ENCODE results near the gene CCN6. TPM values are rescaled to one million over a fixed set of nuclear protein-coding genes. Genes with fewer than 3 reads are reported as not detected.
"Not testable (repeated sequence)": the region's sequence is repeated elsewhere in the genome, so short reads cannot be mapped to it uniquely, and the experiment has no call there.

The CCN6 gene
- total and polyA plus RNA-seq, 5 donors: not detected

DNA sequence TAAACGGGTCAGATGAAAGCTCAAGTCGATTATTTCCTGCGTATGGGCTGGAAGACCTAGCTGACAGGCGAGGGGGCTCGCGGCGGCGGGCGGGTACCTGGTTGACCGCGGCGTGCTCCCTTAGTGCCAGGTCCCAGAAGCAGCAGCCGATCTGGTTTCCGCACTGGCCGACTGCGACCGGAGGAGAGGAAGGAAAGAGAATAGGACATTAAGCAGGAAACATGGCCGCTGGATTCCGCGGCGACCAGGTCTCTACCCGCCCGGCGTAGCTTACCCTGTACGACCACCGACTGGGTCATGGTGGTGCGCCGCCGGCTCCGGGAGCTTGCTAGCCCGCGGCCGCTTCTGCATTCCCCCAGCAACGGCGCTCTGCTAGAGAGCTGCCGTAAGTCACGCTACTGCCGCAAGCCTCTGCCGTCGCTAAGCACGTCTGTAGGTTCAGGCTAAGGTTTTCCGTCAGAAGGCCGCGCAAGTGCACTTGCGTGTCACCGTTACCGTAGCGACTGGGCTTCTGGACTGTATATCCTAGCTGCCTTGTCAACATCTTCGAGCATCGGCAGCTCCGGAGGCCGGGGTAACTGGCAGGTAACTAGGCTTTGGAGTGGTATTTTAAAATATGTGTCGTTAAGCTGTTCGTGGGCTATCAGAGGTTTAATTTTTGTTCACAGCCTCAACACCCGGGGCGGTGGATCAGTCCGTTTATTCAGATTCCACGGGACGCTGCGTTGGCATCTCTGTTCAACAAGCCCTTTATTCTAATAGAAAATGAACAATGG lies 33.4 kb downstream of the CCN6 start, which contains the start of the genes FAM229B and TUBE1:
Gene FAM229B (plus strand): TSS at position 456 of the 776 bp plus-strand sequence. CDS start 11,693 bp downstream, outside the sequence.
Gene TUBE1 (minus strand): TSS at position 347 of the 776 bp plus-strand sequence. CDS start 48 bp downstream, at position 299.
- DNase-seq (peak; percentile 94 to 97 (median 95)), ATAC-seq (peak; percentile 96 to 97)
- H3K9me3 ChIP-seq (ENCODE audit: control insufficient read depth, low read length): no peaks in the 10 kb centered on the region
- no peaks in the 10 kb centered on the region for H3K27me3 ChIP-seq (ENCODE audit: control insufficient read depth, insufficient read depth)
- H3K27ac ChIP-seq (ENCODE audit: low read length): peak within 1 kb of the TSS; percentile 91
- intact Hi-C loops (cut with DNase I): no loop called here
- WGBS: under 1% methylated on average over 60 of the region's 60 CpGs
- peaks cover 4% of the 10 kb centered on the region for H3K4me1 ChIP-seq (ENCODE audit: control insufficient read depth, insufficient read depth, low read length)
- H3K4me3 ChIP-seq (ENCODE audit: low read length): peak within 1 kb of the TSS; percentile 67

DNA sequence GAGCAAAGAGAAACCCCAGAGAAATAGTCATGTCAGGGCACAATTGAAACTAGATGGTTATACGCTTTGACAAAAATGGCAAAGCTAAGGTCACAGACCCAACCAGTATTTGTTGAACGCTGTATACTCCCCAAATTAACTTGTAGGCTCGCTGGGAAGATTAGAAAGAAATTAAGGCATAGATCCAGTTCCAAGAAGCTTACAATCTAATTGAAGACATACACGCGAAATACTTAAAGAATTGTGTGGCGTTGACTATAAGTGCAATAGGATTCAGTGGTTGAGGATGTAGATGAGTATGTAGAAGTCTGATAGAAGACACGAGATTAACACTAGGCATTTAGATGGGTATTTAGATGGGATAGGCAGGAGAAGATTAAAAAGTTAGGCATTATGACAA lies 34.0 kb downstream of the CCN6 start:
- Histone ChIP-seq H3K27ac (ENCODE audit: low read length) (peak overlapping the region; percentile 91), H3K27me3 (ENCODE audit: control insufficient read depth, insufficient read depth) (no peaks in the 10 kb centered on the region), H3K9me3 (ENCODE audit: control insufficient read depth, low read length) (no peaks in the 10 kb centered on the region), H3K4me1 (ENCODE audit: control insufficient read depth, insufficient read depth, low read length) (peaks cover 4% of the 10 kb centered on the region), H3K4me3 (ENCODE audit: low read length) (peak overlapping the region; percentile 67)
- ATAC-seq (no peak), DNase-seq (no peak)
- intact Hi-C loops (cut with DNase I): no loop called here
- WGBS: 14% methylated on average over 7 of the region's 7 CpGs

DNA sequence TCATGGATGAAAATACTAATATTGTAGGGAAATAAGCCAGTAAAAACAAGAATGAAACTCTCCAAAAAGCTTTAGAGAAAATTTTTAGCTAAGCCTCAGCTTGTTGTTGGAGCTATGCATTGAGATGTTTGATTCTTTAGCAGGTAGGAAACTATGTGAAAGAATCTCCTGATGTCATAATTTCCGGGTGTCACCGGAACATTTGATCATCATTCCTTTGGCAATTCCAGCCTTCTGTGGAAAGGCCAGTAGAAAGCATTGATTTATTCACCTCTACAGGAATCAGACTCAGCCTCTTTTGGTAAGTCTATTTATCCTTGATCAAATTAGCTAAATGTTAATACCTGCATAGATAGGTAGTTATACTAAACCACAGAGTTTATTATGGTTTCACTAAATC lies 43.0 kb downstream of the CCN6 start:
- Histone ChIP-seq H3K9me3 (ENCODE audit: control insufficient read depth, low read length) (no peaks in the 10 kb centered on the region), H3K4me1 (ENCODE audit: control insufficient read depth, insufficient read depth, low read length) (no peaks in the 10 kb centered on the region), H3K27me3 (ENCODE audit: control insufficient read depth, insufficient read depth) (no peaks in the 10 kb centered on the region), H3K27ac (ENCODE audit: low read length) (no peak overlapping the region), H3K4me3 (ENCODE audit: low read length) (no peak overlapping the region)
- intact Hi-C loops (cut with DNase I): no loop called here
- 98% methylated on average over 2 of the region's 2 CpGs for WGBS
- no peak for ATAC-seq
- no peak for DNase-seq

DNA sequence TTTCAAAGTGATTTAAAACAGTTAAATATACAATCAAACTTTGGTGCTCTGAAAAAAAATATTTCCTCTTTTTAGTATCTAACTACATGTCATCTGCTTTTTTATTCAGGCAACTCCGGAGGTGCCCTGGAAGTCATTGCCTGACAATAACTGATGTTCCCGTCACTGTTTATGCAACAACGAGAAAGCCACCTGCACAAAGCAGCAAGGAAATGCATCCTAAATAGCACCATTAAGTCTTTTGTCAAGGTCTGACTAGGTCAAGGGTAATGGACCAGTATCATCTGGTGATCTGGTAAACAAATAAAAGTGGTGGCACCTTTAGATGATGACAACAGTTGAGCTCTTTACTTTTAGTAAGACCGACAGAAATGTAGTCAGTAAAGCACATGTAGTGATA lies 46.7 kb downstream of the CCN6 start:
- Histone ChIP-seq H3K9me3 (ENCODE audit: control insufficient read depth, low read length) (no peaks in the 10 kb centered on the region), H3K4me1 (ENCODE audit: control insufficient read depth, insufficient read depth, low read length) (no peaks in the 10 kb centered on the region), H3K27me3 (ENCODE audit: control insufficient read depth, insufficient read depth) (no peaks in the 10 kb centered on the region), H3K4me3 (ENCODE audit: low read length) (no peak overlapping the region), H3K27ac (ENCODE audit: low read length) (no peak overlapping the region)
- DNase-seq: no peak
- intact Hi-C loops (cut with DNase I): no loop called here
- WGBS: 70% methylated on average over 4 of the region's 4 CpGs
- ATAC-seq: no peak

DNA sequence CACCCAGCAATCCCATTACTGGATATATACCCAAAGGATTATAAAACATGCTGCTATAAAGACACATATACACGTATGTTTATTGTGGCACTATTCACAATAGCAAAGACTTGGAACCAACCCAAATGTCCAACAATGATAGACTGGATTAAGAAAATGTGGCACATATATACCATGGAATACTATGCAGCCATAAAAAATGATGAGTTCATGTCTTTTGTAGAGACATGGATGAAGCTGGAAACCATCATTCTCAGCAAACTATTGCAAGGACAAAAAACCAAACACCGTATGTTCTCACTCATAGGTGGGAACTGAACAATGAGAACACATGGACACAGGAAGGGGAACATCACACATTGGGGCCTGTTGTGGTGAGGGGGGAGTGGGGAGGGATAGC lies 52.1 kb downstream of the CCN6 start:
- H3K27me3 ChIP-seq (ENCODE audit: control insufficient read depth, insufficient read depth); H3K4me3 ChIP-seq (ENCODE audit: low read length); H3K4me1 ChIP-seq (ENCODE audit: control insufficient read depth, insufficient read depth, low read length); DNase-seq; intact Hi-C loops (cut with DNase I); ATAC-seq; H3K9me3 ChIP-seq (ENCODE audit: control insufficient read depth, low read length); H3K27ac ChIP-seq (ENCODE audit: low read length): not testable (repeated sequence)
- WGBS: 96% methylated on average over 2 of the region's 2 CpGs

DNA sequence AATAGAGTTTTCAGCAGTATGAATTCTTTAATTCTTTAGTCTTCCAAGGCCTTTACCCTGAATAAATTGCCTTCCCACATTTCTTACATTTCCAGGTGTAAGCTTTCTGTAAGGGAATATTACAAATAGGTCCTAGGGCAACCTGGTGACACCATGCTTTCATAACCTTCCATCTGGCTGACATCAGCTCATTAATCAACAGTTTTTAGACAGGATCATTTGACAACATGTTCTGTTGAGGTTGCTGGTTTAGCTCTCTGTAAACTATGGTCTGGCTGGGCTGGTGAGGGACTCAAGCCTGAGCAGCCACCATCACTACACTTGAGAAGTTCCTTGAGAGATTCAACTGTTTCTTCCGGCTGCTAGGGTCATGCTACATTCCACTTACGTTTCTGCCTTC lies 52.7 kb downstream of the CCN6 start:
- Histone ChIP-seq H3K4me3 (ENCODE audit: low read length) (no peak overlapping the region), H3K27me3 (ENCODE audit: control insufficient read depth, insufficient read depth) (no peaks in the 10 kb centered on the region), H3K9me3 (ENCODE audit: control insufficient read depth, low read length) (no peaks in the 10 kb centered on the region), H3K4me1 (ENCODE audit: control insufficient read depth, insufficient read depth, low read length) (no peaks in the 10 kb centered on the region), H3K27ac (ENCODE audit: low read length) (no peak overlapping the region)
- intact Hi-C loops (cut with DNase I): no loop called here
- ATAC-seq (no peak), DNase-seq (no peak)
- WGBS: 61% methylated on average over 2 of the region's 2 CpGs

DNA sequence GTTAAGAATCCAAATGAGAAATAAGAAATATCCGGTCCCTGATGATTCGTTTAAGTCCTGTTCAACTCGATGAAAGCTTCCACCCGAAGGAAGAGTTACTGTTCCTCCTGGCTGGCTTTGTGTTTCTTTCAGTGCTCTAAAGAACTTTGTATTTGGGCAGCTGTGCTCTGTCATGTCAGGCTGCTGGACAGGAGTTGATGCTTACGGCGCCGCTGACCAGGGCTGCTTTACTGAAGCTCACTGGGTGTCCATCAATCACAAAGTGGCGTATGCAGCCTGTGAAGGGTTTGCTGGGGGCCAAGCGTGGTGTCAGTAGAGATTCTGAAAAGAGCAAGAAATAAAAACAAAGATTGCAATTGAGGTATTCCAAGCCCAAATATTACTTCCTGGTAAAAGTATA lies 55.4 kb downstream of the CCN6 start:
- Histone ChIP-seq H3K4me1 (ENCODE audit: control insufficient read depth, insufficient read depth, low read length) (peaks cover 3% of the 10 kb centered on the region), H3K4me3 (ENCODE audit: low read length) (no peak overlapping the region), H3K27ac (ENCODE audit: low read length) (no peak overlapping the region), H3K9me3 (ENCODE audit: control insufficient read depth, low read length) (no peaks in the 10 kb centered on the region), H3K27me3 (ENCODE audit: control insufficient read depth, insufficient read depth) (no peaks in the 10 kb centered on the region)
- ATAC-seq (no peak), DNase-seq (no peak)
- WGBS: 51% methylated on average over 9 of the region's 9 CpGs
- intact Hi-C loops (cut with DNase I): no loop called here

DNA sequence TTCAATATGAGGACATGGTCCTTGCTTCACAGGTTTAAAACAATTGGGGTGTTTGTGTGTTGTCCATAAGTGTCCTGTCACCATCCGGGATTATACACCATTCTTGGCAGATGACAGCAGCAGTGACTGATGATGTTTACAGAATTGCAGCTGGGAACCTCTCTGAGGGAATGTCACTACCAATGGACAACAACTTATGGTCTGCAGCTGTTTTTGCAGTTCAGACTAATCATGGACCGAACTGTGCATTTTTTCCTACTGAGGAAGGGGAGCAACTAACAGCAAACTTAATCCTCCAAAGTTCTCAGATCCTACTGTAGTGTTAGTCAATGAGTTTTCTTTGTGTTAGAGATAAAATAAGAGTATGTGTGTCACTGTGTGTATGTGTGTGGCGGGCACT lies 59.5 kb downstream of the CCN6 start:
- Histone ChIP-seq H3K4me3 (ENCODE audit: low read length) (no peak overlapping the region), H3K9me3 (ENCODE audit: control insufficient read depth, low read length) (no peaks in the 10 kb centered on the region), H3K27ac (ENCODE audit: low read length) (no peak overlapping the region), H3K4me1 (ENCODE audit: control insufficient read depth, insufficient read depth, low read length) (peaks cover 3% of the 10 kb centered on the region), H3K27me3 (ENCODE audit: control insufficient read depth, insufficient read depth) (no peaks in the 10 kb centered on the region)
- 46% methylated on average over 3 of the region's 3 CpGs for WGBS
- no peak for DNase-seq
- intact Hi-C loops (cut with DNase I): no loop called here
- no peak for ATAC-seq

DNA sequence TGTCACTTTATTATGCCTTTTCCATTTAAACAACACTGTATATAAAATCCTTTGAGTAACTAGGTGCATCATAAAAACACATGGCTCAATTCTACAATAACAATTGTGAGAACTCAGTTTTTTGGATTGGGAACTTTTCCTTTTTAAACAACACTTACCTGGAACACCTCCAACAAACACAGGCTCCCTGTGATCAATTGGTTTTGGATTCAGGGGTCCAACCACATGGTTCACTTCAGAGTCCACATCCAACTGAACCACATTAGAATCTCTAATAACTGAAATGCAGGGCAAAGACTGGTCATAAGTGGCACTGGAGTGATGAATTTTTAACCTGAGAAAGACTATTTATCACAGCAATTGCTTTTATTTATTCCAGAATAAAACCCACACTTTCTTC lies 60.0 kb downstream of the CCN6 start:
- ATAC-seq: no peak
- intact Hi-C loops (cut with DNase I): no loop called here
- DNase-seq: no peak
- Histone ChIP-seq H3K4me1 (ENCODE audit: control insufficient read depth, insufficient read depth, low read length) (peaks cover 3% of the 10 kb centered on the region), H3K27me3 (ENCODE audit: control insufficient read depth, insufficient read depth) (no peaks in the 10 kb centered on the region), H3K9me3 (ENCODE audit: control insufficient read depth, low read length) (no peaks in the 10 kb centered on the region), H3K27ac (ENCODE audit: low read length) (no peak overlapping the region), H3K4me3 (ENCODE audit: low read length) (no peak overlapping the region)

DNA sequence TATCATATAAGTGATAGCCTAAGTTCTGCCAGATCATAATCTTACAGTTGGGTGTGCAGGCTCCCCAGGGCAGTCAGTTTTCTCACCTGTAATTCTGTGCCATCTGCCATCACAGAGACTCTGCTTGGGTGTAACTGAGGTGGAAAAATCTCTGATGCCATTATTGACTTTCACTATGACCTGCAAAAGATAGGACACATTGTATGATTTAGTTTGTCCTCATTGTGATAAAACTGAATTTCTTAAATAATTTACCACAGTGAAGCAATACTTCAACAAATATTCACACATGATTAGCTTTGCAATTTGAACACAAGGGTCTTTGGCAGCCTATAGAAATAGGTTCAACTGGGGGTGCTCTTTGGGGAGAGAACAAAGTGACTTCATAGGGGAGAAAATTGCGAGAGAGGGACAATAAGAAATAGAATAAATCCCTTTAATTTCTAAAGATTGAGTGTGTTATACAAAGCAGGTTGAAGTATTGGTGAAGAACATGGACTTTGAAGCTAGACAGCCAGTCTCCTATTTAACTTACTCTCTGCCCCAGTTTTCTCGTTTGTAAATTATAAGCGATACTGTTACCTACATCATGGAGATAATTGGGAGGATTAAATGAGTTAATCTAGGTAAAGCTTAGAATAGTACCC lies 60.8 kb downstream of the CCN6 start:
- no peak overlapping the region for H3K27ac ChIP-seq (ENCODE audit: low read length)
- ATAC-seq: no peak
- intact Hi-C loops (cut with DNase I): no loop called here

DNA sequence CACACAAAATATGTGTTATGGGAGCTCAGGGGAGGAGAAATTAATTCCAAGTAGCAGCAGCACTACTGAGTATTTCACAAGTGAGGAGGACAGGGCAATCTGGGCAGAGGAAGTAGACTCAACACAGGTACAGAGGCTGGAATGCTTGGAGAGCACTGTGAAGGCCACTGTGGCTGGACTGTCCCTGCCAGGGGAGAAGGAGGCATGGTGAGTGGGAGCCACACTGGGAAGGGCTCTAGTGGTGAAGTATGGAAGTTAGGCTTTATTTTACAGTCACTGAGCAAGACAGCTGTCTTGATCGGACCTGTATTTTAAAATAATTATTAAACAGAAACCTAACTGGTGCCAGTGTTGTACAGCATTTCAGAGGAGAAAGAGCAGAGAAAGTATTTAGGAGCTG lies 62.3 kb downstream of the CCN6 start:
- 98% methylated on average over 1 of the region's 1 CpG for WGBS
- Histone ChIP-seq H3K4me1 (ENCODE audit: control insufficient read depth, insufficient read depth, low read length) (peaks cover 3% of the 10 kb centered on the region), H3K27ac (ENCODE audit: low read length) (no peak overlapping the region), H3K4me3 (ENCODE audit: low read length) (no peak overlapping the region), H3K27me3 (ENCODE audit: control insufficient read depth, insufficient read depth) (no peaks in the 10 kb centered on the region), H3K9me3 (ENCODE audit: control insufficient read depth, low read length) (no peaks in the 10 kb centered on the region)
- DNase-seq (no peak), ATAC-seq (no peak)
- intact Hi-C loops (cut with DNase I): no loop called here

More for the DNA sequence above, 60.8 kb downstream of the CCN6 start:
- no peaks in the 10 kb centered on the region for H3K9me3 ChIP-seq (ENCODE audit: control insufficient read depth, low read length)
- no peak for DNase-seq
- H3K27me3 ChIP-seq (ENCODE audit: control insufficient read depth, insufficient read depth): no peaks in the 10 kb centered on the region
- 93% methylated on average over 3 of the region's 3 CpGs for WGBS
- peaks cover 3% of the 10 kb centered on the region for H3K4me1 ChIP-seq (ENCODE audit: control insufficient read depth, insufficient read depth, low read length)
- H3K4me3 ChIP-seq (ENCODE audit: low read length): no peak overlapping the region
